NOMO-1 treated with DMSO at 0.1 percent for 48 hours (cell line): ENCODE data around the gene TSNAXIP1.
A peak's percentile ranks its signal among the peaks of the same experiment; 100 is the strongest.
"Not testable (repeated sequence)": the region's sequence is repeated elsewhere in the genome, so short reads cannot be mapped to it uniquely, and the experiment has no call there.

Experiments used
- DNase-seq: peaks from one replicate; lab custom pipeline; 2025; ENCODE audit not compliant: unreplicated experiment; lab: John Stamatoyannopoulos, UW

TSNAXIP1 gene

DNA sequence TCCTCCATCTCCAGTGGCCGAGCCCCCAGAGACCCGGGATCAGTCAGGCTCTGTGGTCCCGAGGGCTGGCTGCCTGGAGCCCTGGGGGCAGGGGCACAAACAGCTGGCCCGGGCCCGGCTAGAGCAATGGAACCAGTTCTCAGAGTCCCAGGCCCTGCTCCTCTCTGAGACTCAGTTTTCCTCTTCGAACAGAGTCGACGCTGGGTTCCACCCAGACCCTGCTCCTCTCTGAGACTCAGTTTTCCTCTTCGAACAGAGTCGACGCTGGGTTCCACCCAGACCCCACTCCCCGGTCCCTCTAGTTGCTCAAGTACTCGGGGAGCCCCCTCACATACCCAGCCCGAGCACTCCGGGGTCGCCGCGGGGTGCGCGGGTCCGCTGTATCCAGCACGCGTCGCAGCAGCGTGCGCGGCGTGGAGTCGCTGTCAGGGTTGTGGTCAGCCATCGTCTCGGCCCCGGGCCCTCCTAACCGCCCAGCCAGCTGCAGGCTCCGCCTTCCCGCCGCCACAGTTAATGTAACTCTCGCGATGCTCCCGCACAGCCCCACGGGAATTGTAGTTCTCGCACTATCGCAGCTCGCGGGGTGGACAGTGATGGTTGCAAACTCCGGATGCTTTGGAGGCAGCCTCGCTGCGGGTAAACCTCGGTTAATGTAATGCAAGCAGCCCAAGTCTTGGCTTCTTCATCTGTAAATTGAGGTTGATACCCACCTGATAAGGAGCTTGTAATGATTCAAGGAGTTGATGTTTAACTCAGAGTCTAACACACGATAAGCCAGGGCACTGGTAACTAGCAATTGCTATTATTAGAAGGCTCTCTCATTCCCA is 26.9 kb downstream of the TSNAXIP1 start:
- peak; percentile 90 for DNase-seq

DNA sequence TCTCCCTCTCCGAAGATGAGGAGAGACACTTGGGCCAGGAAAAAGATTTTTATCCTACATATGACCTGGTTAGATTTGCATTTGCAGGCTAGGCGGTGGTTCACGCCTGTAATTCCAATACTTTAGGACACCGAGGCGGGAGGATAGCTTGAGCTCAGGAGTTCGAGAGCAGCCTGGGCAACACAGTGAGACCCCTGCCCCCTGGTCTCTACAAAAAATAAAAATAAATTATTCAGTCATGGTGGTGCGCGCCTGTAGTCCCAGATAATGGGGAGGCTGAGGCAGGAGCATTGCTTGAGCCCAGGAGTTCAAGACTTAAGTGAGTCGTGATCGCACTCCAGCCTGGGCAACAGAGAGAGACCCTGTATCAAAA is 27.5 kb downstream of the TSNAXIP1 start:
- no peak for DNase-seq

DNA sequence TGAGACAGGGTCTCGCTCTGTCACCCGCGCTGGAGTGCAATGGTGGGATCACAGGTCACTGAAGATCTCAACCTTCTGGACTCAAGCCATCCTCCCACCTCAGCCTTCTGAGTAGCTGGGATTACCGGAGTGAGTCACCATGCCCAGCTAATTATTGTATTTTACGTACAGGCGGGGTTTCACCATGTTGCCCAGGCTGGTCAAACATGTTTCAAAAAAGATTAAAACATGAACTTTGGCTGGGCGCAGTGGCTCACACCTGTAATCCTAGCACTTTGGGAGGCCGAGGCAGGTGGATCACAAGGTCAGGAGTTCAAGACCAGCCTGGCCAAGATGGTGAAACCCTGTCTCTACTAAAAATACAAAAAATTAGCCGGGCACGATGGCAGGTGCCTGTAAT is 30.5 kb downstream of the TSNAXIP1 start:
- not testable (repeated sequence) for DNase-seq

DNA sequence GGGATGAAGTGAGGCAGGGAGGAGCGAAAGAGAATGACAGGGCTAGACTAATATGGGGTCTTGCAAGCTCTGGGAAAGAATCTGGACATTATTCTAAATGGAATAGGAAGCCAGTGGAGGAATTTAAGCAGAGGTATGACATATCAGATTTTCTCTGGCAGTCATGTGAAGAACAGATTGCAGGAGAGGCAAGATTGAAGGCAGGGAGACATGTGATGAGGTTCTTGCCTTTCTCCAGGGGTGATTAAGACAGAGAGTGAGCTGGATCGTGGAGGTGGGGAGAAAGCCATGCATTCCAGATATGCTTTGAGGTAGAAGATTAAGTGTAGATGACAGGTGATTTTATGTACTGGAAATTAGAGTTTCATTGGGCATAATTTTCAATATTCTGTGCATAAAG is 31.1 kb downstream of the TSNAXIP1 start:
- DNase-seq, result no peak

DNA sequence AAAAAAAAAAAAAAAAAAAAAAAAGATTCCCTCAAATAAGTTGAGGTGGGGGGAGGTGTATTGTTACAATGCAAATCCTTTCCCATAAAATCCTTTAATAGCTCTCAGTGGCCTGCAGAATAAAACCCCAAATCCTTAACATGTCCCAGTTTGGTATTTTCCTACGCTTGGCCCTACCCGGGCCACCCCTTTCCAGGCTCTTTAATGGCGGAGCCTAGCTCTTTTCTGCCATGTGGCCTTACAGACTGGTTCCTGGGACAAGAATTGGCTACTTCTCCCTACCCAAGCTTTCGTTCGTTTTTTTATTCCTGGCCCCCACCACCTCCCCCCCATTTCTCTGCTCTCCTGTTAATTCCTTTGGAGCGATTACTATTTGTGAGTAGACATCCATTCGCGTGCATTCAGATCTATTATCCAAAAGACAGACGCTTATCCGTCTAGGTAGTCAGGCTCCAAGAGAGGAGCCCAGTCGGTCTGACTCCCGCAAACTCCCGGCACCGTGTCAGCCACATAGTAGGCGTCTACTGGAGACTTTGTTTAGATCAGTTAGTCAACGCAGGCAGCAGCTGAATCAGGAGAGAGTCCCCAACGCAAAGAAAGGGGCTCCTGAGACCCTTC is 34.6 kb downstream of the TSNAXIP1 start:
- no peak for DNase-seq

DNA sequence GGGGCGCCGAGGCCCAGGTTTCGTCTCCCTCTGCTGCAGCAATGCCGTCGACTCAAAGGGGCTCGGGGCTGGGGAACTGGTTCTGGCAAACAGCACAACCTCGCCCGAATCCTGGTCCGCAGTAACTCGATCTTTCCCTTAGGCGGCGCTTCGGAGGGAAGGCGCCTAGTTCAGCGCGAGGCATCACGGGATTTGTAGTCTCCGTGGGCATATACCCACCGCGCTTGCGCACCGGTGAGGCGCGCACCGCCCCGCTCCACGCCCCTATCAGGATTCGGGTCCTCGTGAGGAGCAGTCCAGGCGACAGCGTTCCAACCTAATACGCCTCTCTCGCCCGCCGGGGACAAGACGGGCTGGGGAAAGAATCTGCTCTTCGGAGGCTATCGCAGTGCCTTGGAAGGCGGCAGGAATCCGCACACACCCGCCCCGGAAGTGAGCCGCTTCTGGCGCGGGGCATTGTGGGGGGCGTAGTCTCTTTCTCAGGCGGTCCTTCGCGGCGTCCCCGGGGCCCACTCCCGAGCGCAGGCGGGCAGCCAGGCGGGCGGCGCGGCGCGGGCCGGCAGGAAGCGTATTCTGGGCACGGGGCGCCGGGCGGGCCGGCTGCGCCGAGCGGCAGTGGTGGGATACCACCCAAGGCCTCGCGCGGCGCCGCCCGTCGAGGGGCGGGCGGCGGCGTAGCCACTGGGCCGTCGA is 35.3 kb downstream of the TSNAXIP1 start, which contains the start of gene THAP11:
Gene THAP11 (plus strand): TSS at position 505 of the 693 bp plus-strand sequence. CDS start 235 bp downstream, outside the sequence.
- DNase-seq, result peak; percentile 95

DNA sequence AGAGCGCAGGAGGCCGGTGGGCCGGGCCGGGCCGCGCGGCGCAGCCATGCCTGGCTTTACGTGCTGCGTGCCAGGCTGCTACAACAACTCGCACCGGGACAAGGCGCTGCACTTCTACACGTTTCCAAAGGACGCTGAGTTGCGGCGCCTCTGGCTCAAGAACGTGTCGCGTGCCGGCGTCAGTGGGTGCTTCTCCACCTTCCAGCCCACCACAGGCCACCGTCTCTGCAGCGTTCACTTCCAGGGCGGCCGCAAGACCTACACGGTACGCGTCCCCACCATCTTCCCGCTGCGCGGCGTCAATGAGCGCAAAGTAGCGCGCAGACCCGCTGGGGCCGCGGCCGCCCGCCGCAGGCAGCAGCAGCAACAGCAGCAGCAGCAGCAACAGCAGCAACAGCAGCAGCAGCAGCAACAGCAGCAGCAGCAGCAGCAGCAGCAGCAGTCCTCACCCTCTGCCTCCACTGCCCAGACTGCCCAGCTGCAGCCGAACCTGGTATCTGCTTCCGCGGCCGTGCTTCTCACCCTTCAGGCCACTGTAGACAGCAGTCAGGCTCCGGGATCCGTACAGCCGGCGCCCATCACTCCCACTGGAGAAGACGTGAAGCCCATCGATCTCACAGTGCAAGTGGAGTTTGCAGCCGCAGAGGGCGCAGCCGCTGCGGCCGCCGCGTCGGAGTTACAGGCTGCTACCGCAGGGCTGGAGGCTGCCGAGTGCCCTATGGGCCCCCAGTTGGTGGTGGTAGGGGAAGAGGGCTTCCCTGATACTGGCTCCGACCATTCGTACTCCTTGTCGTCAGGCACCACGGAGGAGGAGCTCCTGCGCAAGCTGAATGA is 36.0 kb downstream of the TSNAXIP1 start:
- peak; percentile 60 for DNase-seq

DNA sequence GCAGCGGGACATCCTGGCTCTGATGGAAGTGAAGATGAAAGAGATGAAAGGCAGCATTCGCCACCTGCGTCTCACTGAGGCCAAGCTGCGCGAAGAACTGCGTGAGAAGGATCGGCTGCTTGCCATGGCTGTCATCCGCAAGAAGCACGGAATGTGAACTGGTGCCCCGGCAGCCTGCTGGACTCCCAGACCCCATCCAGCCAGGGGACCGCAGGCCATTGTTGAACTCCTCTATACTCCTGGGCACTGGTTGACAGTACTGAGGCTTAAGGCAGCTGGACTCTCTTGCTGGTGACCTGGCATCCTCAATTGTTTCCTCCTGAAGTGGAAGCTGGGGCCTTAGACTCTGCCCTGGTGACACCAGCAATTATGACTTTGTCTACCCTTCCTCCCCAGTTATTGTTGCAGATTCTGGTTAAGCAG is 36.7 kb downstream of the TSNAXIP1 start:
- DNase-seq, result no peak

DNA sequence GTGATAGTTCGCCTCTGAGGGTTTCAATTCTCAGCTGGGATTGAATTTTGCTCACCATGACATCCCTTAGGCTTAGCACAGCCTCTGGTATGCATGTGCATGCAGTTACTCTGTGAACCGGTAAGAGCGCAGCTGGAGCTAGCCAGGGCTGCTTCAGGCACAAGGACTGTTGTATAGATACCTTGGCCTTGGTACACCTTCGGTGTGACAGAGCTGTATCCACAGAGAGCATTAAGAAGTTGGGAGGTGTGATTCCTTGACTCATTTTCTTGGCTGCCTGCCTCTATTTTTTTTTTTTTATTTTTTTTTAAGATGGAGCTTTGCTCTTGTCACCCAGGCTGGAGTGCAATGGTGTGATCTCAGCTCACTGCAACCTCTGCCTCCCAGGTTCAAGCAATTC is 37.8 kb downstream of the TSNAXIP1 start:
- DNase-seq, result no peak

DNA sequence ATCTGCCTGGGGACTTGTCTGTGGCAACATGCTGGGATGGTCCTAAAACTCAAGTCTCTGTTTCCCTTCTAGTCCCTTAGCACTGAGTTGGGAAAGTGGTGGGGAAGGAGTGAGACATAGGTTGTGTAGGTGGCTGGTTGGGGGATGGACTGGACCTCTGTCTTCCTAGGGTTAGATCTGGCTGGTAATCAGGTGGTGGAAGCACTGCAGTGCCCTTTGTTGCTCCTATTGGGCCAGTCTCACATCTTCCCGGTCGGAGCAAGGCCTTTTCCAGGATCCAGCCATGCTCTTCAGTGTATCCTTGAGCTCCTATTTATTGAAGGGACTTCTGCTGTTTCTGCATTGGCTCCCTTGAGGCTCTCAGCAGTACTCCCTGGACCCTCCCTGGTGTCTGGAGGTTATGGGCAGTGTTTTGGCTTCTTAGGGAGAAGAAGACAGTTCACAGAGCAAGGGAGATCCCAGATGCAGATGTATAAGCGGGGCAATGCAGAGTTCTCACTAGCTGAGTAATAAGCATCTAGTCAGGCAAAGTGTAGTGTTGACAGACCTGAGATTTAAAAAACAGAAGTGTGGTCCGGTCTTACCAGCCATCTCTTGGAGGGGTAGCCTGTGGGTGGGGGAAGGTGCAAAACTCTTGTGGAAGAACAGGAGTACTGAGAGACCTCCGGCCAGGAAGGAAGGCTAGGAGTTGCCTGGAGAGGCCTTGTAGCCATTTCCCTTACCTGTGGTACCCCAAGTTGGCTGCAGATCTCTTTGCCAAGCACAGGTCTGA is 38.8 kb downstream of the TSNAXIP1 start:
- peak; percentile 22 for DNase-seq

DNA sequence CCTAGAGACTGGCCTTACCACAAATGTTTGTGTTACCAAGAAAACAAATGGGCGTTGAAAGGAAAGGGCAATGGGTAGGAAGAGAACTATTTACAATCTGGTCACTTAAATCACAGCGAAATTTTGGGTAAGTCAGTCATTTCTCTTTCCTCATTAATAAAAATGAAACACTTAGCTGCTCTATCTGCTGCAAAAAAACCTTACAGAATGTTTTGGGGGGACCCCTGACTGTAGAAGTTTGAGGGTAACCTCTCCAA is 39.3 kb downstream of the TSNAXIP1 start:
- DNase-seq, result no peak

DNA sequence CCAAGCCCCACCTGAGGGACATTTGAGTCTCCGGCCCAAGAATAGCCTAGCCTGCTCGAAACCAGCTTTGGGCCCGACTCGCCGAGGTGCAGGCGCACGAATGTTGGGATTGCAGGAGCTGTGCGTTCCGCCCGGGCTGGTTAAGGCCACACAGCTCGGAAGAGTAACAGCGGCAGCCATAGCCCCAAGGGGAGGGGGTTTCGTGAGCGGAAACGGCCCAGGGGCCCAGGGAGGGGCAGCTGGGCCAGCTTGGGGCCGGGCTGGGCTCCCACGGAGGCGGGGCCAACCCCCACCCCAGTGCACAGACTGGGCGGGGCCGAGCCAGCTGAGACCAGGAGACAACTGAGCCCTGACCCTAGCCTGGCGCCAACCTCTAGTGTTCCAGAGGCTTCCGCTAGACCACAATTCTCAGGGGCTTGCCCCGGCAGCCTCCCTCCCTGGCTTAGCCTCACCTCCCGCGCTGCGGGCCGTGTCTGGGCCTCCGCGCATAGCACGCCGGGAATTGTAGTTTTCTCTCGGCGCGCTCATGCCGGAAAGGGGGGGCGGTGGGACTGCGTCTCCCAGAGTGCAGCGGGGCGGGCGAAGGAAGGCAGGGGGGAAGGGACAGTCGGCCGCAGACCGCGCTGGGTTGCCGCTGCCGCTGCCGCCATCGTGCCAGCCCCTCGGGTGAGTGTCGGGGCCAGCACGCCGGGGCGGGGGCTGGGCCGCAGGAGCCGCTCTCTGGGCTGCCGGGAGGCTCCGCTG is 39.8 kb downstream of the TSNAXIP1 start, which contains the start of gene NUTF2:
Gene NUTF2 (plus strand): TSS at position 614 of the 744 bp plus-strand sequence. CDS start 18,198 bp downstream, outside the sequence.
- DNase-seq, result peak; percentile 96

DNA sequence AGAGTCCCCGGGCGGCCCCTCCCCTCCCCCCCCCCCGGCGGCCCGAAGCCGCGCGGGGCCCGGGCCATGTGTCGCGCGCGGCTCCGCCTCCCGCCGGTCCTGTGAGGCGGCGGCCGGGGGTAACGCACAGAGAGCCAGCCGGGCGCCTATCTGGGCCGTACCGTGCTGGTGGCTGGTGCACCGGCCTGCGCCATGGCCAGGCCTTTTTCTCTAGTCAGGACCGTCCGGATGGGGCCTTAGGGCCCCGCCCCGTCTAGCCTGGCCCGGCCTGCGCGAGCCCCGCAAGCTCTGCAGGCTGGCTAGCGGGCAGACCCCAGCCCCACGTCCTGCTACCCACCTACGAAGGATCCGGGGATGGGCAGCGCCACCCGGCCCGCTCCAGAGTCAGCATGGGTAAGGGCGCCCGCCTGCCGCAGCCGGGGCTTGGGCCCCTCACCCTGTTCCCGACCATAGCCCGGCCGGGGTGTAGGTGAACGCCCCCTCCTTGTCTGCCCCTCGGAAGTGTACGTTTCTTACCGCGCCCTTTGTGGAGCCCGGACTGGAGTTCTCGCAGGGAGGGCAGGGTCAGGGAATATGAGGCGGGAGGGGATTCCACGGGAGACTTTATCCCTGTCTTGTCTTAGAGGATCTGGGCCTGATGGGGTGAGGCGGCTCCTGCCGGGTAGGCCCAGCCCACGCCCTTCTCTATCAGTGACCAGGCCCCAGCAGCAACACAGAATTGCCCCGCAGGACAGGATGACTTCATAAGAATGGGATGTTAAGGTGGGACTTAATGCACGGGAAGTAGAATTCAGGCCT is 40.6 kb downstream of the TSNAXIP1 start, which contains the start of gene CENPT:
Gene CENPT (minus strand): TSS at position 630 of the 798 bp plus-strand sequence. CDS start 13,834 bp downstream, outside the sequence.
- peak; percentile 57 for DNase-seq

DNA sequence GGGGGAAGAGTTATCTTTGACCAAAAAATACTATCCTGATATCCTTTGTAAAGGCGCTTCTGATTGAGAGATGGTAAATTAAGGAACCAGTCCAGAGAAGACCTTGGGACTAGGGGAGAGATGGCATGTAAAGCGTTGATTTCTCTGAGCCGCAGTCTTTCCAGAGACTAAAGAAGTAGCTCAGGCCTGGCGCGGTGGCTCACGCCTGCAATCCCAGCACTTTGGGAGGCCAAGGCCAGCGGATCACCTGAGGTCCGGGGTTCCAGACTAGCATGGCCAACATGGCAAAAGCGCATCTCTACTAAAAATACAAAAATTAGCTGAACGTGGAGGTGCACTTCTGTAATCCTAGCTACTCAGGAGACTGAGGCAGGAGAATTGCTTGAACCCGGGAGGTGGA is 41.4 kb downstream of the TSNAXIP1 start:
- no peak for DNase-seq

DNA sequence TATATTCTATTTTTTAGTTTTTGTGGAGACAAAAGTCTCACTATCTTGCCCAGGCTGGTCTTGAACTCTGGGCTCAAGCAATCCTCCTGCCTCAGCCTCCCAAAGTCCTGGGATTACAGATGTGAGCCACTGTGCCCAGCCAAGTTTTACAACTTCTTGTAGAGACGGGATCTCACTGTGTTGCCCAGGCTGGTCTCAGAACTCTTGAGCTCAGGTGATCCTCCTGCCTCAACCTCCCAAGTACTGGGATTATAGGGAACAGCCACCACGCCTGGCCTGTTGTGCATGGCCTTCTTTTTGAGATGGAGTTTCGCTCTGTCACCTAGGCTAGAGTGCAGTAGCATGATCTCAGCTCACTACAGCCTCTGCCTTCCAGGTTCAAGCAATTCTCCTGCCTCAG is 47.0 kb downstream of the TSNAXIP1 start:
- DNase-seq, result no peak

DNA sequence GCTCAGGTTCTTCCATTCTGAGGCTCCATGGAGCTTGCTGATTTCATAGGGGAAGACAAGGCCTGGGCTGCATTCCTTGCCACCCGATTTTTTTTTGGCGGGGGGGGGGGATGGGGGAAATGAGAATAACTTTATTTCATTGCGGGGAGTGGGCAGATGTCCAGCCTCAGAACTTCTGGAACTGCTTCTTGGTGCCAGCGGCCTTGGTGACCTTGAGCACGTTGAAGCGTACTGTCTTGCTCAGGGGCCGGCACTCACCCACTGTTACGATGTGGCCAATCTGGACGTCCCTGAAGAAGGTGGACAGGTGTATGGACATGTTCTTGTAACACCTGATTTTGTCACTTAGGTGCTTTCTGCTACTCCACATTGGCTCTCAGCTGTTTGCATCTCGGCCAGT is 49.1 kb downstream of the TSNAXIP1 start:
- no peak for DNase-seq

DNA sequence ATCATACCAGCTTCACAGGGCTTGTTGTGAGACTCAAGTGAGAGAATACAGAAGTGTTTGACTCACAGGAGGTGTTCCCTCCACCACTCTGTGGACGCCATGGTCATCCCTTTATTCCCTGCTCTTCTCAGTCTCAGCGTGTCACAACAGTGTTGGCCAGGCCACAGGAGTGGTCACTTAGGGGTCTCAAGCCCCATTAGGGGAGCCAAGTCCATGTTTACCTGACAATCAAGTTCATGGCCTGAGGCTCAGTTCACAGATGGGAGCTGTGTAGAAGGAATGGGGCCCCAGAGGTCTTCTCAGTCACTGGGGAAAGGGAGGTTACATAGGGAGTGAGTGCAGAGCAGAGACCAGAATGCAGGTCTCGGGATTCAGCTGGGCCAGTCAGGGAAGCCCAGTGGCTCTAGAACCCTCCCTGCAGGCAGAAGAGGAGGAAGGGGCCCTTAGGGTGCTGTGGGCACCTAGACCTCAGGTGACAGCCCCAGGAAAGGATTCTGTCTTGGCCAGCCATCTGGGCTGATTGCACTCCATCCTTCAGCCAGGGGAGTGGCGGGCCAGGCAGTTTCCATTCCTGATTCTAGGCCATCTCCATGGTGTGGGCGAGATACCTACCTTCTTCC is 50.3 kb downstream of the TSNAXIP1 start:
- no peak for DNase-seq

DNA sequence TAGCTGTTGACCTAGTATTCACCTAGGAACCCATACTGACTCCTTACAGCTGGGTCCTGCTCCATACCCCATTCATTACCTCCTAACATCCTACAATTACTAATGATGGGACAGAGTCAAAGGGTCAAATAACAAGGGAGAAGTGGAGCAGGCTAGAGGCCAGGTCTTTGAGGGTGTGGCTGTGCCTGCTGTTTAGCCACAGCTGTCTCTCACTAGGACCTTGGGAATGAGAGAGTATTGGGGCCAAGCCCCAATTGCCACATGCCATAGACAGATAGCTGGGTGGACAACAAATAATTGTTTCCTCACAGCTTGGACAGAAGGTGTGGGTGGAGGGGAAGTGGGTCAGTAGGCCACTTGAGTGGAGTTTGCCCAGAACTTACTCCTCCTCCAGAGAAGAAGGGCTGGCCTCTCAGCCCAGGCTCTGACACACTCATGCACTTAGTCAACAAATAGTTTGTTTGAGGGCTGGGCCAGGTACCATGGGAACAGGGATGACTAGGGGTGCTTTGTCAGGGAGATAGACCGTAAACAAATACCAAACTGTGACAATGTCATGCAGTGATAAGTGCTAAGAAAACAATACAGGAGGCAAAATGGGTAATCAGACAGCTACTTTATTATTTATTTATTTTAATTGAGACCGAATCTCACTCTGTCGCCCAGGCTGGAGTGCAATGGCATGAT is 51.0 kb downstream of the TSNAXIP1 start:
- no peak for DNase-seq
